Esophagus squamous epithelium (tissue), 4 donors: ENCODE results near the gene TMEM123.

Source experiments
- CTCF ChIP-seq, 6 experiments: fragments of 450-650 bp in 4 of 6; fragments of 200-600 bp in 2 of 6; sonication (generic) in 2 of 6; IDR thresholded peaks; one replicate each; pipeline ENCODE4 v1.5.1; 2016 to 2019; ENCODE audit warnings: antibody characterized with exemption in 6 of 6, mild to moderate bottlenecking in 4 of 6, moderate library complexity in 4 of 6
- POLR2A ChIP-seq, 4 donors: fragments of 450-650 bp; IDR thresholded peaks; one replicate each; pipeline ENCODE4 v1.6.1; 2017; ENCODE audit warnings: antibody characterized with exemption in 4 of 4, mild to moderate bottlenecking in 4 of 4, moderate library complexity in 3 of 4

GRCh38 chr11:102469196-102469821 lies 16.7 kb upstream of the TMEM123 start:
- no peak for TF ChIP-seq CTCF (IDR thresholded peaks at IDR 0.05)
- no peak for TF ChIP-seq POLR2A (IDR thresholded peaks at IDR 0.05)
